SK-N-MC (cell line): ENCODE measurements around the gene MUC5B.
A peak's percentile ranks its signal among the peaks of the same experiment; 100 is the strongest.
"Not testable (repeated sequence)": the region's sequence is repeated elsewhere in the genome, so short reads cannot be mapped to it uniquely, and the experiment has no call there.

ENCODE experiments used
- DNase-seq: peaks from one replicate; pipeline ENCODE4 v3.0.0-alpha.2; 2011; ENCODE audit warnings: low read depth, low spot score
- H3K27ac ChIP-seq: fragments of 200-600 bp; sonication (generic); 2 replicates; pipeline ENCODE4 v1.5.1; 2016; ENCODE audit warnings: mixed run types
- H3K36me3 ChIP-seq: fragments of 200-600 bp; sonication (generic); 2 replicates; pipeline ENCODE4 v1.6.1; 2017; ENCODE audit warnings: antibody characterized with exemption, low read length, mixed read lengths; ENCODE audit not compliant: insufficient read depth
- H3K4me3 ChIP-seq: fragments of 200-600 bp; sonication (generic); 2 replicates; pipeline ENCODE4 v1.5.1; 2016
- H3K9ac ChIP-seq: fragments of 200-600 bp; sonication (generic); 2 replicates; pipeline ENCODE4 v1.8.0; 2017; ENCODE audit warnings: mixed run types, mixed read lengths; ENCODE audit not compliant: insufficient read length
- H3K9me3 ChIP-seq: fragments of 200-600 bp; sonication (generic); 2 replicates; pipeline ENCODE4 v1.6.1; 2017; ENCODE audit warnings: low read depth, mild to moderate bottlenecking, antibody characterized with exemption, low read length, moderate library complexity, mixed read lengths
- EZH2 ChIP-seq: fragments of 200-600 bp; sonication (generic); IDR thresholded peaks from one replicate; pipeline ENCODE4 v1.6.1; 2017; ENCODE audit warnings: antibody characterized with exemption
- FOXP2 ChIP-seq: optimal IDR thresholded peaks from 2 replicates; pipeline ENCODE3; 2011; ENCODE audit warnings: mild to moderate bottlenecking, moderate library complexity; ENCODE audit not compliant: insufficient read depth; ENCODE audit errors: extremely low read length, control extremely low read depth
- POLR2AphosphoS5 ChIP-seq: IDR thresholded peaks from 2 replicates; pipeline ENCODE4 v1.6.1; 2012; ENCODE audit warnings: mild to moderate bottlenecking, low read depth, low read length, borderline replicate concordance

MUC5B gene

GRCh38 chr11:1258401-1259075 is 35.7 kb downstream of the MUC5B start:
- no peak overlapping the region for H3K27ac ChIP-seq
- H3K9ac ChIP-seq, result no peak overlapping the region
- H3K9me3 ChIP-seq, result no peaks in the 10 kb centered on the region

GRCh38 chr11:1259076-1259461 is 36.2 kb downstream of the MUC5B start:
- no peak for TF ChIP-seq EZH2
- no peak for TF ChIP-seq POLR2AphosphoS5
- TF ChIP-seq FOXP2, result no peak
- DNase-seq, result no peak
- no peaks in the 10 kb centered on the region for H3K9me3 ChIP-seq
- no peaks in the 10 kb centered on the region for H3K36me3 ChIP-seq
- no peak overlapping the region for H3K9ac ChIP-seq
- H3K27ac ChIP-seq, result no peak overlapping the region
- no peak overlapping the region for H3K4me3 ChIP-seq

More at GRCh38 chr11:1258401-1259075, 35.7 kb downstream of the MUC5B start:
- Histone ChIP-seq H3K36me3 (no peaks in the 10 kb centered on the region), H3K4me3 (no peak overlapping the region)
- DNase-seq, result no peak
- no peak for TF ChIP-seq EZH2
- TF ChIP-seq POLR2AphosphoS5, result no peak
- no peak for TF ChIP-seq FOXP2

DNA sequence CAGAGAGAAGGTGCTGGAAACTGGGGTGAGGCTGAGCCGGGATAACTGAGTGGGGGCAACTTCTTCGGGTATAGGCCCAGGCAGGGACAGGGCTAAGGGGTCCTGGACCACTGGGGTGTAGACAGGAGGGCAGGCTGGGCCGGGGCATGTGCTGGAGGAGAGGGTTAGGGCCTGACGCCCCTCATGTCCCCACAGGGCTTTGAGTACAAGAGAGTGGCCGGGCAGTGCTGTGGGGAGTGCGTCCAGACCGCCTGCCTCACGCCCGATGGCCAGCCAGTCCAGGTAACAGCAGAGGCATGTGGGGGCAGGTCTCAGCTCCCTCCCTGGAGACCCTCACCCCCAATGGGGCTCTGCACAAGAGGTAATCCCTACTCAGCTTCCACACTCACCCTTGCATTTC is 36.7 kb downstream of the MUC5B start:
- no peak for TF ChIP-seq POLR2AphosphoS5
- TF ChIP-seq FOXP2, result no peak
- no peak for TF ChIP-seq EZH2
- Histone ChIP-seq H3K9me3 (no peaks in the 10 kb centered on the region), H3K27ac (no peak overlapping the region), H3K9ac (no peak overlapping the region), H3K4me3 (no peak overlapping the region), H3K36me3 (no peaks in the 10 kb centered on the region)
- no peak for DNase-seq

GRCh38 chr11:1260023-1260501 is 37.2 kb downstream of the MUC5B start:
- DNase-seq, result no peak
- Histone ChIP-seq H3K4me3 (no peak overlapping the region), H3K27ac (no peak overlapping the region), H3K9ac (no peak overlapping the region), H3K9me3 (no peaks in the 10 kb centered on the region), H3K36me3 (no peaks in the 10 kb centered on the region)
- no peak for TF ChIP-seq EZH2
- no peak for TF ChIP-seq FOXP2
- no peak for TF ChIP-seq POLR2AphosphoS5

- H3K9ac ChIP-seq, result no peak overlapping the region
- H3K9me3 ChIP-seq, result no peaks in the 10 kb centered on the region
- no peaks in the 10 kb centered on the region for H3K36me3 ChIP-seq
- H3K27ac ChIP-seq, result no peak overlapping the region
- TF ChIP-seq EZH2 (no peak), FOXP2 (no peak)
- H3K4me3 ChIP-seq, result no peak overlapping the region
- no peak for DNase-seq
These were observed 37.8 kb downstream of the MUC5B start for GRCh38 chr11:1260620-1261019.

DNA sequence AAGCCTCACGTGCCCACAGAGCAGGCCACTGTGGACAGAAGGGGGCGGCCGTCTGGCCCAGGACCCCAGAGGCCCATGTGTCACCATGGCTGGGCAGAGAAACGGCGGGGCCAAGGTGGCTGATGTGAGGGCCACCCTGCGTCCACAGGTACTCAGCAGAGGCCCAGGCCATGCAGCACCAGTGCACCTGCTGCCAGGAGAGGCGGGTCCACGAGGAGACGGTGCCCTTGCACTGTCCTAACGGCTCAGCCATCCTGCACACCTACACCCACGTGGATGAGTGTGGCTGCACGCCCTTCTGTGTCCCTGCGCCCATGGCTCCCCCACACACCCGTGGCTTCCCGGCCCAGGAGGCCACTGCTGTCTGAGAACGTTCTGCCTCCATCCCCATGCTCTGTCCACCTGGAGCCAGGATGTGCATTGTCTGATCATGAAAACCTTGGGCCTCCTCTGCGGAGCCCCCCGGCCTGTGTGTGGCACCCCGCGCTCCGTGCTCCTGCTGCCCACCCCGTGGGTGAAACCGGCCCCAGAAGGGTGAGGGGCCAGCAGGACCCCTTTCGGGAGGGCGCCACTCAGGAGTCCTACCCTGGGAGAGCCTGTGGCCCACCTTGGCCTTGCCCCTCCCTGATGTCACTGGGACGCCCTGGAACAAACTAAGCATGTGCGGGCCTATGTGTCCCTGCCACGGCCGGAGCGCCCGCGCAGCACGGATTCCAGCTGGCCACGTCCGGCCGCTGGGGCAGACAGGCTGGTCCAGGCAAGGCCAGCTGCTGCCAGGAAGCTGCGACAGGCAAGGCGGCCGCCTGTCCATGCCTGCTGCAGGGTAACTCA is 38.6 kb downstream of the MUC5B start:
- H3K27ac ChIP-seq, result no peak overlapping the region
- H3K36me3 ChIP-seq, result no peaks in the 10 kb centered on the region
- peak overlapping the region; percentile 83; the same call in 1 of the 2 replicates for H3K4me3 ChIP-seq
- no peak for TF ChIP-seq FOXP2
- TF ChIP-seq EZH2, result no peak
- TF ChIP-seq POLR2AphosphoS5, result no peak
- no peak overlapping the region for H3K9ac ChIP-seq
- H3K9me3 ChIP-seq, result no peaks in the 10 kb centered on the region
- no peak for DNase-seq

- Histone ChIP-seq H3K9me3 (no peaks in the 10 kb centered on the region), H3K36me3 (no peaks in the 10 kb centered on the region), H3K9ac (peak overlapping the region; percentile 83), H3K27ac (peak overlapping the region; percentile 42; the same call in 1 of the 2 replicates), H3K4me3 (peak overlapping the region; percentile 83)
- TF ChIP-seq POLR2AphosphoS5, result peak; percentile 91
- TF ChIP-seq FOXP2, result peak; percentile 77
- no peak for TF ChIP-seq EZH2
- peak; percentile 39 for DNase-seq
These were observed 39.5 kb downstream of the MUC5B start for GRCh38 chr11:1262172-1263006.

DNA sequence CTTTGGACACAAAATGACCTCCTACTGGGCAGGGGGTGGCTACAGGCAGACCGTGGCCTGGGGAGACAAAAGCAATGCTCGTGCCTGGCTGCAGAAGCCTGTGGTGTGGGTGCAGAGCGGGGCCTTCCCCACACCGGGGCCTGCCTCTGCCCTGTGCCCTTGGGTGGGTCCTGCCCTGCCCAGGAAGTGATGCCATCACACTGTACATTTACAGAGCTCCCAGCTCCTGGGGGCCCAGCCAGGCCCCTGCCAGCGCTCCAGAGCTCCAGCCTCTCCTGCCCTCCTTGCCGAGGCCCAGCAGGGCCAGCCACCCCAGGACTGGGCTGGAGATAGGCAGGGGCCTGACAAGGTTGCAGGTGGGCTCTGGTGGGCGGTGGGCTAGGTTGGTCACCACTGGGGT is 40.1 kb downstream of the MUC5B start:
- DNase-seq, result no peak
- H3K4me3 ChIP-seq, result peak overlapping the region; percentile 83
- H3K36me3 ChIP-seq, result no peaks in the 10 kb centered on the region
- TF ChIP-seq FOXP2, result no peak
- TF ChIP-seq EZH2, result no peak
- no peak for TF ChIP-seq POLR2AphosphoS5
- H3K9me3 ChIP-seq, result no peaks in the 10 kb centered on the region
- H3K27ac ChIP-seq, result no peak overlapping the region
- peak overlapping the region; percentile 47 for H3K9ac ChIP-seq

DNA sequence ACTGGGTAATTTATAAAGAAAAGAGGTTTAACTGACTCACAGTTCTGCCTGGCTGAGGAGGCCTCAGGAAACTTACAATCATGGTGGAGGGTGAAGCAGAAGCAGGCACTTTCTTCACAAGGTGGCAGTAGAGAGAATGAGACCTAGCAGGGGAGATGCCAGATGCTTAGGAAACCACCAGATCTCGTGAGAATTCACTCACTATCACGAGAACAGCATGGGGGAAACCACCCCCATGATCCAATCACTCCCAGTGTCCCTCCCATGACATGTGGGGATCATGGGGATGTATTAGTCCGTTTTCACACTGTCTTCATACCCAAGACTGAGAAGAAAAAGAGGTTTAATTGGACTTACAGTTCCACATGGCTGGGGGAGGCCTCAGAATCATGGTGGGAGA is 41.6 kb downstream of the MUC5B start:
- H3K27ac ChIP-seq, result peak overlapping the region; percentile 66
- H3K36me3 ChIP-seq, H3K9me3 ChIP-seq, H3K9ac ChIP-seq, H3K4me3 ChIP-seq, DNase-seq: not testable (repeated sequence)

GRCh38 chr11:1265480-1265879 is 42.6 kb downstream of the MUC5B start:
- not testable (repeated sequence) for H3K27ac ChIP-seq, H3K36me3 ChIP-seq

GRCh38 chr11:1266976-1267375 is 44.1 kb downstream of the MUC5B start:
- H3K9ac ChIP-seq, H3K27ac ChIP-seq, H3K4me3 ChIP-seq, DNase-seq, H3K36me3 ChIP-seq, H3K9me3 ChIP-seq: not testable (repeated sequence)

More at GRCh38 chr11:1265480-1265879, 42.6 kb downstream of the MUC5B start:
- not testable (repeated sequence) for DNase-seq, H3K9me3 ChIP-seq, H3K4me3 ChIP-seq, H3K9ac ChIP-seq
